Activated T-helper 17 cell treated with anti-CD3 and anti-CD28 coated beads, Interleukin-2, amount 50 U/mL, for 72 hours (primary cell): ENCODE measurements around the gene CHMP3. TPM values are rescaled to one million over a fixed set of nuclear protein-coding genes. Genes with fewer than 3 reads are reported as not detected.

Experiments used
- ATAC-seq: fragments of 150-1000 bp; cut with Tn5 transposase; replicated peaks from 2 replicates; pipeline ENCODE4 v1.10.0; 2021; ENCODE audit warnings: mild to moderate bottlenecking, moderate library complexity
- H3K27ac Mint-ChIP-seq: one replicate; pipeline ENCODE4 v1.8.0; 2022; ENCODE audit warnings: mixed read lengths
- H3K27me3 Mint-ChIP-seq: one replicate; pipeline ENCODE4 v1.8.0; 2022; ENCODE audit warnings: mixed read lengths
- H3K36me3 Mint-ChIP-seq: one replicate; pipeline ENCODE4 v1.8.0; 2022; ENCODE audit warnings: low read depth, mild to moderate bottlenecking, mixed read lengths
- H3K4me1 Mint-ChIP-seq: one replicate; pipeline ENCODE4 v1.8.0; 2022; ENCODE audit warnings: mixed read lengths
- H3K4me3 Mint-ChIP-seq: one replicate; pipeline ENCODE4 v1.8.0; 2022; ENCODE audit warnings: mild to moderate bottlenecking, mixed read lengths
- H3K9me3 Mint-ChIP-seq: one replicate; pipeline ENCODE4 v1.8.0; 2022; ENCODE audit warnings: mixed read lengths
- total RNA-seq, 2 donors: library from RNA; stranded (reverse); gene quantifications; one replicate each; pipeline ENCODE4 v1.2.3, GENCODE V29; 2022

The CHMP3 gene
- total RNA-seq, 2 donors from 2014 or later = 27.9 to 40.1 TPM

GRCh38 chr2:86543335-86543734, 19.9 kb downstream of the CHMP3 start:
- Mint-ChIP-seq H3K4me1 (no peaks in the 10 kb centered on the region), H3K36me3 (peaks cover 47% of the 10 kb centered on the region), H3K9me3 (peaks cover 3% of the 10 kb centered on the region), H3K27me3 (no peaks in the 10 kb centered on the region), H3K27ac (no peak overlapping the region), H3K4me3 (no peak overlapping the region)
- no peak for ATAC-seq

DNA sequence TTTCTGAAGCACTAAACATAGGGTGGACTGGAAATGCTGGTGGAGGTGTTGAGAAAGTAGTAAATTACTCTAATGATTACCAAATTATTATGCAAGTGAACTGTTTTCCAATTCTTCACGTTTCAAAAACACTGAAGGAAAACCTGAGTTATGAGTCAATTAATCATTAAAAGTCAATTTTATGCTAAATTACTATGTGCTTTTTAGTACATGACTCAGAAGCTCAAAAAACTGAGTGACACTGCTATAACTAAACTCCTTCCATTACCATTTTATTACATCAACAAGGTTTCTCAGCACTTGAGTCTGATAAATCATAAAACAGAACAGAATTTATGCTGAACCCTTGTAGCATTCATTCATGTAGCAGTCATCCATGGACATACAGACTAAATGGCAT, 20.4 kb downstream of the CHMP3 start:
- Mint-ChIP-seq H3K4me1 (no peaks in the 10 kb centered on the region), H3K36me3 (peaks cover 42% of the 10 kb centered on the region), H3K4me3 (no peak overlapping the region), H3K27ac (no peak overlapping the region), H3K9me3 (peaks cover 3% of the 10 kb centered on the region), H3K27me3 (no peaks in the 10 kb centered on the region)
- no peak for ATAC-seq

DNA sequence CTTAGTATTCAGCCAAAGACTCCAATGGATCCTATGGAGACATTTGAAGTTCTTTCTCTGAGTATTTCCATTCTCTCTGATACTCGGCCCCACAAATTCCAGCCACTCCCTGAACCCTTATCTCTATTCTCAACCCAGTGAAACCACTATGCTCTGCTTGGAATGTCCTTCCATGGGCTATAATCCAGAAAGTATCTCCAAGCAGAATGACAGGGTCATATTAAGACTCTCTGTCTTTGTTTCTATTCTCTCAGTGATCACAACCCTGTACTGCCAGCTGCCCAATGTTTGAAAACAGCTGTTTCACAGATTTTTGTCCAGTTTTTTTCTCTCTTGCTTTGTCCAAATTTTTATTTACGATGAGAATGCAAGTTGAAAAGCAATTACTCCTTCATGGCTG, 21.9 kb downstream of the CHMP3 start:
- Mint-ChIP-seq H3K36me3 (peaks cover 27% of the 10 kb centered on the region), H3K27ac (no peak overlapping the region), H3K27me3 (no peaks in the 10 kb centered on the region), H3K4me1 (no peaks in the 10 kb centered on the region), H3K4me3 (no peak overlapping the region), H3K9me3 (no peaks in the 10 kb centered on the region)
- ATAC-seq = no peak

GRCh38 chr2:86533589-86533988, 29.7 kb downstream of the CHMP3 start:
- peak overlapping the region; percentile 37 for H3K27ac Mint-ChIP-seq
- peaks cover 8% of the 10 kb centered on the region for H3K36me3 Mint-ChIP-seq
- H3K27me3 Mint-ChIP-seq = no peaks in the 10 kb centered on the region
- H3K4me1 Mint-ChIP-seq = peaks cover 13% of the 10 kb centered on the region
- ATAC-seq = no peak
- H3K9me3 Mint-ChIP-seq = peaks cover 5% of the 10 kb centered on the region
- no peak overlapping the region for H3K4me3 Mint-ChIP-seq

DNA sequence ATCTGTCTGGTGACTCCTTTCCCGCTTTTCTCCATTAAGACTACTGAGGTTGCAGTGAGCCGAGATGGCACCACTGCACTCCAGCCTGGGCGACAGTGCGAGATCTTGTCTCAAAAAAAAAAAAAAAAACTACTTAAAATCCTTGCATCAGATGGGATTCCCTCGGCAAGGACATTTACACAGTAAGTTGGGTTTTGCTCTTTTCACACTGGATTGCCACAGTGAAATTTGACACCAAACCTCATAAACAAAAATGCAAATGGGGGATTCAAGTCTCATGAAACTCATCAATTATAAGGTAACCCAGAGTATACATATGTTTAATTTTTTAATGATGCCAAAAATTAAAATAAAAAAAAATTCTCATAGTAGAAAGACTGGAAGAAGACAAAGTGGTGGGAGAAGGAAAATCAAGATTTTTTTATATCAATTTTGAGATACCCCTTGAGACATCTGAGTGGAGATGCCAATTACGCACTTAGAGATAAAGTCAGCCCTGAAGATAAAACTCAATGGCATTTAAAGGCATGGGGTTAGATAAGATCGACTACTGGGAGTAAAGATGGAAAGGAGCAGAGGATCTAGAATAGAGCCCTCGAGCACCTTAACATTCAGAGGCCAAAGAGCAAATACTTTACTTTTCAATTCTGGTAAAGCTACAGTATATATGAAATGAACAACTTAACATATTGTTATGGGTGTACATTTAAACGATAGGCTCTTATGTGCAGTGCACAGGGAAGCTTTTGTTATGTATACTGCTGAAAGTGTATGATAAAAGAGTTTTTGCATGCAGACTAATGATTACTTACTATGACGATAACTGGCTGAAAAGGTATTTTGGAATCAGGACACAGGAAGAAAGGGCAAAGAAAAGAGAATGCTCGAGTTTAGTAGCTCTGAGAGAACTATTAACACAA, 37.6 kb downstream of the CHMP3 start:
- peaks cover 43% of the 10 kb centered on the region for H3K36me3 Mint-ChIP-seq
- no peaks in the 10 kb centered on the region for H3K9me3 Mint-ChIP-seq
- no peak overlapping the region for H3K27ac Mint-ChIP-seq

GRCh38 chr2:86523491-86523890, 39.8 kb downstream of the CHMP3 start:
- no peak for ATAC-seq
- Mint-ChIP-seq H3K36me3 (peaks cover 34% of the 10 kb centered on the region), H3K9me3 (peaks cover 6% of the 10 kb centered on the region), H3K4me1 (no peaks in the 10 kb centered on the region), H3K27me3 (no peaks in the 10 kb centered on the region), H3K4me3 (no peak overlapping the region), H3K27ac (no peak overlapping the region)

More for the DNA sequence above, 37.6 kb downstream of the CHMP3 start:
- Mint-ChIP-seq H3K4me3 (no peak overlapping the region), H3K27me3 (no peaks in the 10 kb centered on the region), H3K4me1 (no peaks in the 10 kb centered on the region)
- ATAC-seq = no peak

DNA sequence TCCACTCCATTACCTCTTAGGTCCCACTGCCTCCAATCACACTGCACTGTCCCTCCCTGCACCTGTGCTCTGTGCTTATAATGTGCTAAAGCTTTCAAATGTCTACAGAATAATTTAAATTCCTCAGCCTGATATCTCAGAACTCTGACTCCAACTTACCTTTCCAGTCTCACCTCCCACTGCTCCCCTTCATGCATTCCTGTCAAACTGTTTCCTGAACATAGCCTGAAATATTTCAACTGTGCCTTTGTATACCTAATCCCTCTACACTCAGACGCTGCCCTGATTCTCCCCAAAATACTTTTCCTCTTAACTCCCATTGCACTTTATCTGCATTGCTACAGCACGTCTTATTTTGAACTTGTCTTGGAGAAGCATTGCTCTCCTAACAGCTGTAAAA, 40.5 kb downstream of the CHMP3 start:
- no peak overlapping the region for H3K27ac Mint-ChIP-seq
- no peak for ATAC-seq
- H3K9me3 Mint-ChIP-seq = peaks cover 6% of the 10 kb centered on the region
- no peak overlapping the region for H3K4me3 Mint-ChIP-seq
- no peaks in the 10 kb centered on the region for H3K4me1 Mint-ChIP-seq
- peaks cover 26% of the 10 kb centered on the region for H3K36me3 Mint-ChIP-seq
- no peaks in the 10 kb centered on the region for H3K27me3 Mint-ChIP-seq

- Mint-ChIP-seq H3K9me3 (peaks cover 6% of the 10 kb centered on the region), H3K36me3 (peaks cover 19% of the 10 kb centered on the region), H3K4me1 (no peaks in the 10 kb centered on the region), H3K27me3 (no peaks in the 10 kb centered on the region), H3K27ac (no peak overlapping the region), H3K4me3 (no peak overlapping the region)
- ATAC-seq = no peak
Observed at GRCh38 chr2:86521922-86522321, 41.3 kb downstream of the CHMP3 start.

DNA sequence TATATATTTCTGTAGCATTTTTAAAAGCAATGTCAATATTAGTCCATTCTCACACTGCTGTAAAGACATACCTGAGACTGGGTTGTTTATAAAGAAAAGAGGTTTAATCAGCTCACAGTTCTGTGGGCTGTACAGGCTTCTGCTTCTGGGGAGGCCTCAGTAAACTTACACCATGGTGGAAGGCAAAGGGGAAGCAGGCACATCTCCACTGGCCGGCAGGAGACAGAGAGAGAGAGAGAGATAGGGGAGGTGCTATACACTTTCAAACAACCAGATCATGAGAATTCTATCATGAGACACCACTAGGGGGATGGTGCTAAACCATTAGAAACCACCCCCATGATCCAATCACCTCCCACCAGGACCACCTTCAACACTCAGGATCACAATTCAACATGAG, 43.1 kb downstream of the CHMP3 start:
- Mint-ChIP-seq H3K9me3 (peaks cover 6% of the 10 kb centered on the region), H3K4me3 (no peak overlapping the region), H3K4me1 (no peaks in the 10 kb centered on the region), H3K27me3 (no peaks in the 10 kb centered on the region), H3K27ac (no peak overlapping the region), H3K36me3 (peaks cover 2% of the 10 kb centered on the region)
- no peak for ATAC-seq

DNA sequence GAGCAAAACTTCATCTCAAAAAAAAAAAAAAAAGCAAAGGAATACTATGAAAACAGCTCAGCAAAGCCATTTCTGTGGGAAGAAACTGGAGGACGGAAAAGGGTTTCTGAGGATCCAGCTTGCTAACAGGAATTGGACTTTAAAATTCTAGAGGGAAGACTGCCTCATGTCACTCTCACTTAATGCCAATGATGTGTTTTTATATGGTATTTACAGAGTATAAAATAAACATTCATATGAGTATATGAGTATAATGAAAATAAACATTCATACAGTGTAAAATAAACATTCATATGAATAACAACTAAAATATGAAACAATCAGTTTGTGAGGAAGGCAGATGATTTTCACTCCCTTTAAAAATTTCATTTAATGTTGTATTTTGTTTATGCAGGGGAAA, 43.9 kb downstream of the CHMP3 start:
- H3K9me3 Mint-ChIP-seq = peaks cover 6% of the 10 kb centered on the region
- ATAC-seq = no peak
- no peak overlapping the region for H3K4me3 Mint-ChIP-seq
- H3K27me3 Mint-ChIP-seq = no peaks in the 10 kb centered on the region
- H3K4me1 Mint-ChIP-seq = no peaks in the 10 kb centered on the region
- no peak overlapping the region for H3K27ac Mint-ChIP-seq
- no peaks in the 10 kb centered on the region for H3K36me3 Mint-ChIP-seq

GRCh38 chr2:86518481-86518880, 44.8 kb downstream of the CHMP3 start:
- H3K4me3 Mint-ChIP-seq = no peak overlapping the region
- no peak overlapping the region for H3K27ac Mint-ChIP-seq
- H3K27me3 Mint-ChIP-seq = no peaks in the 10 kb centered on the region
- no peaks in the 10 kb centered on the region for H3K4me1 Mint-ChIP-seq
- H3K36me3 Mint-ChIP-seq = no peaks in the 10 kb centered on the region
- peaks cover 6% of the 10 kb centered on the region for H3K9me3 Mint-ChIP-seq
- ATAC-seq = no peak

DNA sequence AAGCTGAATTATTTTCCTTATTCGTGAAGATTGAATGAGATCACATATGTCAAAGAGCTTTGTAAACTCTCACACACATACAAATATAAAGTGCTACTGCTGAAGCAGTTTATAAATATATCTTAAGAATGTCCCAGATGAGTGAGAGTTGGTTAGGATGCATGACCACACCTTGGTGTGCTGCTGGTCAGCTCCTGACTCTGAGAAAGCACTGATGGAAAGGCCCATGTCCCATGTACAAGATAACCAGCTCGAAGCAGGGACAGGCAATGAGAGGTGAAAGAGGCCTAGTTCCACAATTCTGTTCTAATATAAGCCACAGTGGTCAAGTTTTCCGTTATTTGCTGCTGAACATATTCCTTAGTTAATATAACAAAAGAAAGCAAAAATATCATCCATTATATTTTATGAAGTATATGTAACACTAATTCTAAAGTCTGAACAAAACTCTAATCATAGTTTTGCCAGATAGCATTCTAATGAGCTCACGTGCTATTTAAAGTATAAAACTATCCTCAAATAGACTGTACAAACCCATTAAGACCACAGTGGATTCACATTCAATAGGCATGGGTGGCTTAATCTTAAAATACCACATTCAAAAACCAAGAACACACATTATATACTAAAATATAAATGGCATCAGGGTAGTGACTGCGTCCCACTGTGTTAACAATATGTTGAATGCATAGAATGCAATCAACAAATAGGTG, 49.1 kb downstream of the CHMP3 start:
- no peak overlapping the region for H3K27ac Mint-ChIP-seq
- no peaks in the 10 kb centered on the region for H3K9me3 Mint-ChIP-seq
- H3K4me1 Mint-ChIP-seq = no peaks in the 10 kb centered on the region
- H3K4me3 Mint-ChIP-seq = no peak overlapping the region
- peaks cover 16% of the 10 kb centered on the region for H3K36me3 Mint-ChIP-seq
- no peaks in the 10 kb centered on the region for H3K27me3 Mint-ChIP-seq
- no peak for ATAC-seq

- H3K27ac Mint-ChIP-seq = no peak overlapping the region
- H3K4me3 Mint-ChIP-seq = no peak overlapping the region
- peaks cover 28% of the 10 kb centered on the region for H3K36me3 Mint-ChIP-seq
Observed at GRCh38 chr2:86512892-86513291, 50.4 kb downstream of the CHMP3 start.

DNA sequence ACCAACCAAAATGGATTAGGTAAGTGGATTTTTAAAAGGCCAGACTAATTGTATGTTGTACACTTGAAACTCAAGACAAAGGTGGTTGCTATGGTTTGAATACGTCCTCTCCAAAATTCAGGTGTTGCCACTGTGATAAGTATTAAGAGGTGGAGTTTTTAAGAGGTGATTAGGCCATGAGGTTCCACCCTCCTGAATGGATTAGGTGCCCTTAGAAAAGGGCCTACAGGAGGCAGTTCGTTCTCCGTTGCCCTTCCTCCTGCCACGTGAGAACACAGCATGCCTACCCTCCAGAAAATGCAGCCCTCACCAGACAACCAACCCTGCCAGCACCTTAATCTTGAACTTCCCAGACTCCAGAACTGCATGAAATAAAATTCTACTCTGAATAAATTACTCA, 51.2 kb downstream of the CHMP3 start:
- ATAC-seq = no peak
- Mint-ChIP-seq H3K4me3 (no peak overlapping the region), H3K27me3 (no peaks in the 10 kb centered on the region)

More at GRCh38 chr2:86512892-86513291, 50.4 kb downstream of the CHMP3 start:
- no peaks in the 10 kb centered on the region for H3K4me1 Mint-ChIP-seq
- ATAC-seq = no peak
- no peaks in the 10 kb centered on the region for H3K27me3 Mint-ChIP-seq
- no peaks in the 10 kb centered on the region for H3K9me3 Mint-ChIP-seq

GRCh38 chr2:86510436-86510933, 52.8 kb downstream of the CHMP3 start:
- no peaks in the 10 kb centered on the region for H3K27me3 Mint-ChIP-seq
- no peak for ATAC-seq
- H3K4me1 Mint-ChIP-seq = no peaks in the 10 kb centered on the region

More for the DNA sequence above, 51.2 kb downstream of the CHMP3 start:
- Mint-ChIP-seq H3K4me1 (no peaks in the 10 kb centered on the region), H3K27ac (no peak overlapping the region), H3K9me3 (no peaks in the 10 kb centered on the region), H3K36me3 (peaks cover 37% of the 10 kb centered on the region)

More at GRCh38 chr2:86510436-86510933, 52.8 kb downstream of the CHMP3 start:
- Mint-ChIP-seq H3K9me3 (no peaks in the 10 kb centered on the region), H3K27ac (no peak overlapping the region), H3K36me3 (peaks cover 52% of the 10 kb centered on the region), H3K4me3 (no peak overlapping the region)
